ENCODE data around the gene PPARG. TPM values are rescaled to one million over a fixed set of nuclear protein-coding genes. Genes with fewer than 3 reads are reported as not detected.
A peak's percentile ranks its signal among the peaks of the same experiment; 100 is the strongest.

Gene PPARG
- total and polyA plus RNA-seq, 2 of the 13 experiments (the other 11 are each of a cell fraction or from before 2014, with no cell fraction given): 13.9 to 58.3 TPM

DNA sequence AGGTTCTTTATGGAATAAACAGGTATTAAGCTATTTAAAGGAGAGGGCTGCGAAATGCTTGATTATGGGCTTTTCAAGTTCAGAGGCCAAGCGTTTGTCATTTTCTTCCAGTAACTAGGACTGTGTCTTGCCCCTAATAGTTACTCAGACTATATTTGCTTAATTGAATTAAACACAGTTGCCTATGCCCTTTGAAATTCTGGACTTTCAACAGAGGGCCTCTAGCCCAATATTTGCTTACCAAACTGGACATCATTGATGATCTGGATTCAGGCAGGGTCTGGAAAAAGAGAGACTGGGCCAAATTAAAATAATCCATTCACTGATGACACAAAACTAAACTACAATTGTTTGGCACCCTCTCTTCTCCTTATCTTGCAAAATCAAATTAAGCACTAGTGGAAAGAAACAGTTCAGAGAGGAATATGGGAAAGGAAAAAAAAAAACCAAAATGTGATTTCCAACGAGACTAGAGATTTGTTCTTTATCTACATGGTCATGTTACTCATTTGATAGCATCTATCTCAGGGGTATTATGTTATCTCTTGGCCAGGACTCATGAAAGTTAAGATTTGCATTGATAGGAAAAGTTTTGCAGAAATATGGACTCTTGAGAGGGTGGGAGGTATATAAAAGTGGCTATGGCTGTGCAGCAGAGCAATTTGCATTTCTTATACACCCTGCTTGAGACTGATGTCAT is 120.3 kb downstream of the PPARG start (continued):
- TF ChIP-seq, protein P1, sequence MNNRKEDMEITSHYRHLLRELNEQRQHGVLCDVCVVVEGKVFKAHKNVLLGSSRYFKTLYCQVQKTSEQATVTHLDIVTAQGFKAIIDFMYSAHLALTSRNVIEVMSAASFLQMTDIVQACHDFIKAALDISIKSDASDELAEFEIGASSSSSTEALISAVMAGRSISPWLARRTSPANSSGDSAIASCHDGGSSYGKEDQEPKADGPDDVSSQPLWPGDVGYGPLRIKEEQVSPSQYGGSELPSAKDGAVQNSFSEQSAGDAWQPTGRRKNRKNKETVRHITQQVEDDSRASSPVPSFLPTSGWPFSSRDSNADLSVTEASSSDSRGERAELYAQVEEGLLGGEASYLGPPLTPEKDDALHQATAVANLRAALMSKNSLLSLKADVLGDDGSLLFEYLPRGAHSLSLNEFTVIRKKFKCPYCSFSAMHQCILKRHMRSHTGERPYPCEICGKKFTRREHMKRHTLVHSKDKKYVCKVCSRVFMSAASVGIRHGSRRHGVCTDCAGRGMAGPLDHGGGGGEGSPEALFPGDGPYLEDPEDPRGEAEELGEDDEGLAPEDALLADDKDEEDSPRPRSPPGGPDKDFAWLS (CRISPR knock-in tag; IDR thresholded peaks at IDR 0.05; ENCODE audit: borderline replicate concordance): no peak
- TF ChIP-seq, protein P2, sequence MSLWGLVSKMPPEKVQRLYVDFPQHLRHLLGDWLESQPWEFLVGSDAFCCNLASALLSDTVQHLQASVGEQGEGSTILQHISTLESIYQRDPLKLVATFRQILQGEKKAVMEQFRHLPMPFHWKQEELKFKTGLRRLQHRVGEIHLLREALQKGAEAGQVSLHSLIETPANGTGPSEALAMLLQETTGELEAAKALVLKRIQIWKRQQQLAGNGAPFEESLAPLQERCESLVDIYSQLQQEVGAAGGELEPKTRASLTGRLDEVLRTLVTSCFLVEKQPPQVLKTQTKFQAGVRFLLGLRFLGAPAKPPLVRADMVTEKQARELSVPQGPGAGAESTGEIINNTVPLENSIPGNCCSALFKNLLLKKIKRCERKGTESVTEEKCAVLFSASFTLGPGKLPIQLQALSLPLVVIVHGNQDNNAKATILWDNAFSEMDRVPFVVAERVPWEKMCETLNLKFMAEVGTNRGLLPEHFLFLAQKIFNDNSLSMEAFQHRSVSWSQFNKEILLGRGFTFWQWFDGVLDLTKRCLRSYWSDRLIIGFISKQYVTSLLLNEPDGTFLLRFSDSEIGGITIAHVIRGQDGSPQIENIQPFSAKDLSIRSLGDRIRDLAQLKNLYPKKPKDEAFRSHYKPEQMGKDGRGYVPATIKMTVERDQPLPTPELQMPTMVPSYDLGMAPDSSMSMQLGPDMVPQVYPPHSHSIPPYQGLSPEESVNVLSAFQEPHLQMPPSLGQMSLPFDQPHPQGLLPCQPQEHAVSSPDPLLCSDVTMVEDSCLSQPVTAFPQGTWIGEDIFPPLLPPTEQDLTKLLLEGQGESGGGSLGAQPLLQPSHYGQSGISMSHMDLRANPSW (CRISPR knock-in tag; IDR thresholded peaks at IDR 0.05; ENCODE audit: borderline replicate concordance): no peak
- peak; percentile 25; the same call in 1 of the 2 replicates for TF ChIP-seq YEATS2 (CRISPR knock-in tag; IDR thresholded peaks at IDR 0.05; ENCODE audit: borderline replicate concordance)
- TF ChIP-seq, protein P3, sequence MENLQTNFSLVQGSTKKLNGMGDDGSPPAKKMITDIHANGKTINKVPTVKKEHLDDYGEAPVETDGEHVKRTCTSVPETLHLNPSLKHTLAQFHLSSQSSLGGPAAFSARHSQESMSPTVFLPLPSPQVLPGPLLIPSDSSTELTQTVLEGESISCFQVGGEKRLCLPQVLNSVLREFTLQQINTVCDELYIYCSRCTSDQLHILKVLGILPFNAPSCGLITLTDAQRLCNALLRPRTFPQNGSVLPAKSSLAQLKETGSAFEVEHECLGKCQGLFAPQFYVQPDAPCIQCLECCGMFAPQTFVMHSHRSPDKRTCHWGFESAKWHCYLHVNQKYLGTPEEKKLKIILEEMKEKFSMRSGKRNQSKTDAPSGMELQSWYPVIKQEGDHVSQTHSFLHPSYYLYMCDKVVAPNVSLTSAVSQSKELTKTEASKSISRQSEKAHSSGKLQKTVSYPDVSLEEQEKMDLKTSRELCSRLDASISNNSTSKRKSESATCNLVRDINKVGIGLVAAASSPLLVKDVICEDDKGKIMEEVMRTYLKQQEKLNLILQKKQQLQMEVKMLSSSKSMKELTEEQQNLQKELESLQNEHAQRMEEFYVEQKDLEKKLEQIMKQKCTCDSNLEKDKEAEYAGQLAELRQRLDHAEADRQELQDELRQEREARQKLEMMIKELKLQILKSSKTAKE (CRISPR knock-in tag; IDR thresholded peaks at IDR 0.05; ENCODE audit: borderline replicate concordance): peak; percentile 72; the same call in 1 of the 2 replicates
- peak in 1 of 2 experiments; percentile 74; a peak in 1 of 4 replicates for TF ChIP-seq KLF16 (CRISPR knock-in tag; IDR thresholded peaks at IDR 0.05)
- TF ChIP-seq SP5 (CRISPR knock-in tag; IDR thresholded peaks at IDR 0.05; ENCODE audit: borderline replicate concordance, low read depth): 0 out of 2 replicates have a peak, but pooled peaks have one; percentile 50
- TF ChIP-seq HCFC1 (IDR thresholded peaks at IDR 0.05; ENCODE audit: low read depth, low read length): no peak
- TF ChIP-seq ZNF792 (CRISPR knock-in tag; IDR thresholded peaks at IDR 0.05): 0 out of 2 replicates have a peak, but pooled peaks have one; percentile 16
- TF ChIP-seq, protein P4, sequence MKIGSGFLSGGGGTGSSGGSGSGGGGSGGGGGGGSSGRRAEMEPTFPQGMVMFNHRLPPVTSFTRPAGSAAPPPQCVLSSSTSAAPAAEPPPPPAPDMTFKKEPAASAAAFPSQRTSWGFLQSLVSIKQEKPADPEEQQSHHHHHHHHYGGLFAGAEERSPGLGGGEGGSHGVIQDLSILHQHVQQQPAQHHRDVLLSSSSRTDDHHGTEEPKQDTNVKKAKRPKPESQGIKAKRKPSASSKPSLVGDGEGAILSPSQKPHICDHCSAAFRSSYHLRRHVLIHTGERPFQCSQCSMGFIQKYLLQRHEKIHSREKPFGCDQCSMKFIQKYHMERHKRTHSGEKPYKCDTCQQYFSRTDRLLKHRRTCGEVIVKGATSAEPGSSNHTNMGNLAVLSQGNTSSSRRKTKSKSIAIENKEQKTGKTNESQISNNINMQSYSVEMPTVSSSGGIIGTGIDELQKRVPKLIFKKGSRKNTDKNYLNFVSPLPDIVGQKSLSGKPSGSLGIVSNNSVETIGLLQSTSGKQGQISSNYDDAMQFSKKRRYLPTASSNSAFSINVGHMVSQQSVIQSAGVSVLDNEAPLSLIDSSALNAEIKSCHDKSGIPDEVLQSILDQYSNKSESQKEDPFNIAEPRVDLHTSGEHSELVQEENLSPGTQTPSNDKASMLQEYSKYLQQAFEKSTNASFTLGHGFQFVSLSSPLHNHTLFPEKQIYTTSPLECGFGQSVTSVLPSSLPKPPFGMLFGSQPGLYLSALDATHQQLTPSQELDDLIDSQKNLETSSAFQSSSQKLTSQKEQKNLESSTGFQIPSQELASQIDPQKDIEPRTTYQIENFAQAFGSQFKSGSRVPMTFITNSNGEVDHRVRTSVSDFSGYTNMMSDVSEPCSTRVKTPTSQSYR (CRISPR knock-in tag; IDR thresholded peaks at IDR 0.05; ENCODE audit: borderline replicate concordance): peak; percentile 54; the same call in 1 of the 2 replicates
- TF ChIP-seq, protein P5, sequence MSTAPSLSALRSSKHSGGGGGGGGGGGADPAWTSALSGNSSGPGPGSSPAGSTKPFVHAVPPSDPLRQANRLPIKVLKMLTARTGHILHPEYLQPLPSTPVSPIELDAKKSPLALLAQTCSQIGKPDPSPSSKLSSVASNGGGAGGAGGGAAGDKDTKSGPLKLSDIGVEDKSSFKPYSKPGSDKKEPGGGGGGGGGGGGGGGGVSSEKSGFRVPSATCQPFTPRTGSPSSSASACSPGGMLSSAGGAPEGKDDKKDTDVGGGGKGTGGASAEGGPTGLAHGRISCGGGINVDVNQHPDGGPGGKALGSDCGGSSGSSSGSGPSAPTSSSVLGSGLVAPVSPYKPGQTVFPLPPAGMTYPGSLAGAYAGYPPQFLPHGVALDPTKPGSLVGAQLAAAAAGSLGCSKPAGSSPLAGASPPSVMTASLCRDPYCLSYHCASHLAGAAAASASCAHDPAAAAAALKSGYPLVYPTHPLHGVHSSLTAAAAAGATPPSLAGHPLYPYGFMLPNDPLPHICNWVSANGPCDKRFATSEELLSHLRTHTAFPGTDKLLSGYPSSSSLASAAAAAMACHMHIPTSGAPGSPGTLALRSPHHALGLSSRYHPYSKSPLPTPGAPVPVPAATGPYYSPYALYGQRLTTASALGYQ (CRISPR knock-in tag; IDR thresholded peaks at IDR 0.05): peak; percentile 84

Data from HepG2 (cell line).